Inflammatory macrophage treated with lipopolysaccharide for 4 hours (primary cell): ENCODE results near the gene CENPN.

Source experiments
- DNase-seq: peaks from one replicate; pipeline ENCODE4 v3.0.0-alpha.2; 2020

The CENPN gene

GRCh38 chr16:80992676-80993293 is 14.2 kb upstream of the CENPN start:
- no peak for DNase-seq

GRCh38 chr16:80993307-80993706 is 13.7 kb upstream of the CENPN start:
- DNase-seq: no peak

GRCh38 chr16:80993834-80994233 is 13.2 kb upstream of the CENPN start:
- DNase-seq: no peak

GRCh38 chr16:80994451-80994850 is 12.6 kb upstream of the CENPN start:
- no peak for DNase-seq

GRCh38 chr16:80996688-80997138 is 10.3 kb upstream of the CENPN start:
- peak; percentile 35 for DNase-seq

- DNase-seq: peak; percentile 50
Observed at GRCh38 chr16:80997139-80997798, 9.7 kb upstream of the CENPN start.

GRCh38 chr16:80997964-80998620 is 8.9 kb upstream of the CENPN start:
- DNase-seq: peak; percentile 94

GRCh38 chr16:81000873-81001272 is 6.1 kb upstream of the CENPN start:
- no peak for DNase-seq

- DNase-seq: no peak
Observed at GRCh38 chr16:81001330-81001729, 5.7 kb upstream of the CENPN start.

- no peak for DNase-seq
Observed at GRCh38 chr16:81003064-81003463, 4.0 kb upstream of the CENPN start.

- peak; percentile 38 for DNase-seq
Observed at GRCh38 chr16:81003610-81004460, 3.2 kb upstream of the CENPN start.

GRCh38 chr16:81004646-81005353 is 2.2 kb upstream of the CENPN start:
- DNase-seq: peak; percentile 83

GRCh38 chr16:81005610-81006161 is 1.3 kb upstream of the CENPN start:
- no peak for DNase-seq

GRCh38 chr16:81006211-81006812 is 702 bp upstream of the CENPN start:
- peak; percentile 84 for DNase-seq

- no peak for DNase-seq
Observed at GRCh38 chr16:81008505-81008789, 1.4 kb downstream of the CENPN start.

GRCh38 chr16:81012974-81013373 is 6.0 kb downstream of the CENPN start:
- DNase-seq: no peak

GRCh38 chr16:81014672-81015071 is 7.7 kb downstream of the CENPN start:
- DNase-seq: no peak

GRCh38 chr16:81018496-81018895 is 11.5 kb downstream of the CENPN start:
- DNase-seq: no peak

- DNase-seq: no peak
Observed at GRCh38 chr16:81026429-81026828, 19.4 kb downstream of the CENPN start.

GRCh38 chr16:81029930-81030604 is 23.1 kb downstream of the CENPN start:
- no peak for DNase-seq

- DNase-seq: peak; percentile 92
Observed at GRCh38 chr16:81035398-81035974, 28.5 kb downstream of the CENPN start, which contains the start of gene ATMIN. Gene ATMIN, plus strand, starts transcription at chr16:81035842. Its CDS starts 29 bp downstream, at chr16:81035871.
